Measurements from ENCODE around the gene FARP1.

FARP1 gene

DNA sequence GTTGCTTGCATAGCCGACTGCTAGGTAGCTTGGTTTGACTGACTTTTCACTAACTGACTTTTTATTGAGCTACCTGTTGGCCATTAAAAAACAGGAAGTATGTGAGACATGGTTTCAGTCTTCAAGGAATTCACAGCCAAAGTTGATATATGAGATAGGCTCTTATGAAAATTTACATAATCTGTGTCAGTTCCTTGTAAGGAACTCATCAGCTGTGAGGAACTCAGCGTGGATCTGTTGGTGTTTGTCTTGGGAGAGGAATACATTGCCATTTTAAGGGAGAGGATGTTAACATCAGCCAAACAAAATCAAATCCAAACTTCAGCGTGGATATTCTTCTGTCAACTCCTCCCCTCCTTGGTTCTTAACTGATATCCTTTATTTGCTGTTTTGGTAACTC lies 32.1 kb downstream of the FARP1 start:
- DNase-seq = no peak

DNA sequence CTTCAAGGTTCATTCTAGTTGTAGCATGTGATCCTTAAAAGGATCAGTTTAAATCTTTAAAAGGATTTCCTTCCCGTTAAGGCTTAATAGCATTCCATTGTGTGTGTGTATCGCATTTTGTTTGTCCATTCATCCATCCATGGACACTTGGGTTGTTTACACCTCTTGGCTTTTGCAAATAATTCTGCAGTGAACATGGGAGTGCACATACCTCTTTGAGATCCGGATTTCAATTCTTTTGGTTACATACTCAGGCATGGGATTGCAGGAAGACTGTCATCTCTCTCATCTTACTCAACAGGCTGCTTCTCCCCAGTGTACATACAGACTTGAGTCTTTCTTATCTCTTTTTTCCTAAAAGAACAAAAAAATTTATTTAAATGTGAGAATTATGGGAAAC lies 32.9 kb downstream of the FARP1 start:
- no peak for DNase-seq

- no peak for DNase-seq
Measured at GRCh38 chr13:98176777-98177608, 34.1 kb downstream of the FARP1 start, which contains the start of gene RNF113B. Gene RNF113B, minus strand, starts transcription at chr13:98177269. Its CDS starts 33 bp downstream, at chr13:98177236.

GRCh38 chr13:98180092-98180491 lies 37.2 kb downstream of the FARP1 start:
- no peak for DNase-seq

GRCh38 chr13:98181111-98181815 lies 38.4 kb downstream of the FARP1 start:
- no peak for DNase-seq

GRCh38 chr13:98182153-98182552 lies 39.3 kb downstream of the FARP1 start:
- DNase-seq = no peak

- DNase-seq = no peak
Measured at GRCh38 chr13:98182589-98182988, 39.7 kb downstream of the FARP1 start.

- DNase-seq = no peak
Measured at GRCh38 chr13:98184792-98185191, 41.9 kb downstream of the FARP1 start.

DNA sequence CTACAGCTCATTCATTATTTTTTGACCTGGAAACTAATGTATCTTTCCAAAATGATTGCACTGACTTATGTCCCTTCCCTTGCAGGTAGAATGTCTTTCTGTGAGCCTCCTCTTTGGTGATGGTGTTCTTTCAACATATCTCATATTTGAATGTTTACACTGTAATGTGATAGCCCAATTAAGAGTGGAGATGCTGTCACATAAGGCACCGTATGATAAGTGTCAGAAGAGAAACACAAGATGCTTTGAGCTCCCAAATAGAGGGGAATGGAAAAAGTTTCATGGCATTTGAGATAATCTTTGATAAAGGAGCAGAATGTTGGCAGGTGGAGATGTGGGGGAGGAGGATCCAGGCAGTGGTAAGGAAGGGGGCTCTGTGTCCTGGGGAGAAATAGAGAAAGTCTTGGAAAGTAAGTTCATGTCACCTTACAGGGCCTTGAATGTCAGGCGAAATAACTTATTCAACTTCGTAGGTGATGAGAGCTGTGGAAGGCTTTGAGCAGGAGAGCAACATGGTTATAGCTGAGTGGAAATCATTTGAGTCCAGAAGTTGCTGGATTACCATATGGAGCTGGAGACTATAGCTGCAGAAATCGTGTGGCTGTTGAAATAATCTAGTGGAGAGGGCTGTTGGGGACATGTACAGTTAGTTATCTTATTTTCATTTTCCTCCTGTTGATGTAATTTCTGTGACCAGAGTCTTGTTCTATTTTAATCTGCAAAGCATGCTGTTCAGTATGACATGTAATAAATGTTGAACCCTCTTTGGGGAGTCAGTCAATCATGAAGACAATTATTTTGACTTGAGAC lies 44.5 kb downstream of the FARP1 start:
- DNase-seq = no peak

GRCh38 chr13:98187965-98188261 lies 45.0 kb downstream of the FARP1 start:
- no peak for DNase-seq

- DNase-seq = no peak
Measured at GRCh38 chr13:98188544-98189166, 45.8 kb downstream of the FARP1 start.

- no peak for DNase-seq
Measured at GRCh38 chr13:98189841-98190505, 47.1 kb downstream of the FARP1 start.

DNA sequence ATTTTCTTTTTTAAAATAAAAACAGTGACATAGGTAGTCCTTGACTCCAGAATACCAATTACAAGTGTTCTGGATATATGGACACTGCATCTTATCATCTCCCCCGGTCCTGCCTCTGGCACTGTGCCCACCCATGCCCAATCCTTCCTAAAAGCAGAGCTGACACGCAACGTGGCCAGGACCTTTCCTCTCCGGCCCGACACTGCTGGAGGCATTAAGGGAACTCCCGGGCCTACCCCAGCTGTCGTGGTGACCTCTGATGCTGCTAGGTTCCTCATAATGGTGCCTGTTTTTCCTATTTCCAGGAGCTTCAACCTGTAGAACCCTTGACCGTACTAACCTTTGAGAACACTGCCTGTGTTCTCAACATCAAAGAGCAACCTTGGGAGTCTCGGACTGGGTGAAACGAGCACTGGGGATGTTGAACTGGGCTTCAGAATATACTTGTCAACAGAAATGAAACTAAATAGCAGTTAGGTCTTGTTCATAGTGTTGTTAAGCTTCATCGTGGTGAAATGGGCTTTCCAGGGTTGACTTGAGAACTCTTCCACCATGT lies 48.1 kb downstream of the FARP1 start:
- no peak for DNase-seq

GRCh38 chr13:98192008-98192407 lies 49.1 kb downstream of the FARP1 start:
- no peak for DNase-seq

- no peak for DNase-seq
Measured at GRCh38 chr13:98195054-98195791, 52.3 kb downstream of the FARP1 start.

GRCh38 chr13:98198683-98199082 lies 55.8 kb downstream of the FARP1 start:
- no peak for DNase-seq

DNA sequence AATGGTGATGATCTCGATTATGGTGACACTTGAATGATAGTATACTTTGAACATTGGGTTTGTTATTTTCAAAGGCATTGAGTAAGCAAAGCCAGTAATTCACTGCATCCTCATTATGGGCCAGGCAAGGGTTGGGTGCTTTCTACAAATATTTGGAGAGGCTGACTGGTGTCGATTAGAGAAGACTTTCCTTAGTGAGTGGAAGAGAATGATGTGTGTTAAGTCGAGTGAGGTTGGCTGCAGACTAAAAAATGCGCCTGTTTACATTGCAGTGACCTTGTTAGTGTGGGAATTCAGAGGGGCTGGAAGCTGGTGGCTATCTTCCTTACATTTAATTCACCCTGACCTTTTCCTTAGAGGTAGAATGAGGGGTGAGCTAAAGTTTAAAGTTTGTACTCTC lies 56.6 kb downstream of the FARP1 start:
- no peak for DNase-seq

DNA sequence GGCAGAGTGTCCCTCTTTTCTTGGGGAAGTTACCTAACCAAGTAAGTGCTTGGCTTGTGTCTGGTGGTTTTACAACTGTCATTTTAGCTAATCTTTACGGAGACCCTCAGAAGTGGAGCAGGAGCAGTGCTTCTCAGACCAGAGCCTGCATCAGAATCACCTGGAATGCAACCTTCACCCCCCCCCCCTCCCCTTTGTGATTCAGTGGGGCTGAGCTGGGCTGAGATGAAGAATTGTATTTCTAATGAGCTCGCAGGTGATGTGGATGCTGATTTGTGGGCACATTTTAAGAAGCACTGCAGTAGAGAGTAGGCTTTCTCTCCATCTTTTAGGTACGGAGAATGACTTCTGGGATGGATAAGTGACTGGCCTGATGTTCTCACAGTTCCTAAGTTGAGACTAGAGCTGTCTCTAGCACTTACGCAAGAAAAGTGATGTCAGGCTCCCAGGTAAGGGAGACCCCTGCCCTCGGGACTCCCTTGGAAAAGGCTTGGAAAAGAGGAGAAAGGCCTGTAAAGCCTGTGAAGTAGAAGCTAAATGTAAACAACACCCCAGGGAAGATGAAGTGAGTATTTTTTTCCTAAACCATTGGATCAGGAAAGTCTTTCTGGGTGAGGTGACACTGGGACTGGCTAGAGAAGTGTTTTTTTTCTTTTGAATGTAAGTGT lies 57.5 kb downstream of the FARP1 start:
- DNase-seq = no peak

- no peak for DNase-seq
Measured at GRCh38 chr13:98201189-98201588, 58.3 kb downstream of the FARP1 start.

DNA sequence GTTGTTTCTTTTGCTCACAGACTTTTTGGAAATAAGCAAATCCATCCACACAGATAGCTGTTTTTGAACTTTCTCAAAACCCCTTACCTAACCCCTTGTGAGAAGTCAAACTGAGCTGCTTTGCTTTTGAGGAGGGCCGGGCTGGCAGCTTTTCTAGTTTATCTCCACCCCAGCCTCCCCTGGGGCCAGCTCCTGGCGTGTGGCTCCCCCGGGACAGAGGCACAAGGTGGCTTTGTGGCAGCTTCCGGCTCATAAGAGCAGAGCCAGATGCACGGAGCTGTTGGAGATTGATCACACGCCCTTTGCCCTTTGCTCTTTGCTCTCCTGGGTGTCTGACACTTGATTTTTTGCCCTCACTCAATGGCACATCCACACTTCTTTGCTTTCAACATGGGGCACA lies 59.1 kb downstream of the FARP1 start:
- DNase-seq = no peak

All from CD4-positive, alpha-beta T cell treated with Interleukin-4 for 1 hour (primary cell).